Measurements from ENCODE around the gene CLK3.
"Not testable (repeated sequence)": the region's sequence is repeated elsewhere in the genome, so short reads cannot be mapped to it uniquely, and the experiment has no call there.

CLK3 gene

DNA sequence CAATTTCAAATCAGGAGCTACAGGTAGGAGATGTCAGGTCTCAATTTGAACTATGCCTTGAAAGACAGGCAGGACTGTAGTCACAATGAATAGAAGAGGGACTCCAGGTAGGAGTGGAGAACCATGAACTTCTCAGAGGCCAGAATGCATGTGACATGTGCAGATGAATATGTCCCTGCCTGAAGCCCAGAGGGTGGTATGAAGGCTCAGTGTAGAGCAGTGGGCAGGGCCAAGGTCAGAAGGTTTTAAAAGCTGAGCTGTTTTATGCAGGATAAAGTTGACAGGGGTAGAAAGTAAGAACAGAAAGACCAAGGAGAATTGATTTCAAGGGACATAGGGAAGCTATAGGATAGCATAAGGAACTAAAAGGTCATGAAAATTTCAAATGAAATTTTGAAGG, 30.8 kb downstream of the CLK3 start:
- no peak for DNase-seq

DNA sequence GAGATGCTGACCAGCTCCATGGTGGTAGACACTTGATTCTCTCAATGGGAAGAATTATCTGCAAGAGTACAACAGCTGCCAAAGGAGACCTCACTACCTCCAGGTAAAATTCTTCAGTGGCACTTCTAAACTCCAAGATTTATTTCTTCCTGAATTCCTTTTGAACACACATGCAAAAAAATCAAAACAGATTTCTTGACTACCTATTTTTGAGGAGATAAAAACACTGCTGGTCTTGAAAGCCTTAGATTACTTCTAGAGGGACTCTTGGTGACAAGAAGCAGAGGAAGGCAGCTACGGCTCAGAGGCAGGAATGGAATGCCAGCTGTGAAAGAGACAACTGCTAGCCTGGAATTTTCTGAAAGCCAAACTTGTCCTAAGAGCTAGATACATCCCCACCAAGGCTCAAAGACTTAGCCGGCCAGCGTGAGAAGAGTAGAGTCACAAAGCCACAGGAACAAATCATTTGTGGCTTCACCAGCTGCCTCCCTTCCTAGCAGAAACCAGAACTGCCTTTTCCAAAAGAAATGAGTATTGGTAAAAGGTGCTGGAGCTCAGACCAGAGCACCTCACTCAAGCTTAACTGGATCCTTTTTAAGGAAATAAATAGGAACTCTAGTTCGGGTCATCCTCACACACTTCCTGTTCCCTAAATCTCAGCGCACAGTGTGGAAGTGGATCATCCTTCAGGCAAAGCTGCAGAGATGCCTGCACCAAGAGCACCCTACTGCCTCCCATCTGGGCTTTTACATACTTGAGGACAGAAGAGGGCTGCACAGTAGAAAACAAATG, 32.6 kb downstream of the CLK3 start:
- DNase-seq: no peak

- no peak for DNase-seq
These were observed 35.7 kb downstream of the CLK3 start for GRCh38 chr15:74651242-74651741.

- DNase-seq: peak; percentile 89
These were observed 37.9 kb downstream of the CLK3 start for GRCh38 chr15:74653426-74654102.

DNA sequence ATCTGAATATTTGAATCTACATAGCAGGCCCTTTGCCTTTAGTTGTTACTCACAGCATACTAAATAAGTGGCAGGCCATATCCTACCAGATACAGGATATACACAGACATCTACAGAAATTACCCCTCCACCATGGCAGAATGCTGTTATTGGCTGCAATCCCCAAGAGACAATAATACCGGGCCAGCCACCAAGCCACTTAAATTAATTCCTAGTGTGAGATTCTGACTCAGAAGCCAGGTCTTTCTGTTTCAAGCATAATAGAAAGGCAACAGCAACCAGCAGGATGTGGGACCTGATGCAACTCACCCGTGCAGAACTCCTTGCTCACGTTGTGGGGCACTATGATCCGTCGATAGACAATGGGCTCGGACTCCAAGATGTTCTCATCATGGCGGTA, 39.8 kb downstream of the CLK3 start:
- no peak for DNase-seq

DNA sequence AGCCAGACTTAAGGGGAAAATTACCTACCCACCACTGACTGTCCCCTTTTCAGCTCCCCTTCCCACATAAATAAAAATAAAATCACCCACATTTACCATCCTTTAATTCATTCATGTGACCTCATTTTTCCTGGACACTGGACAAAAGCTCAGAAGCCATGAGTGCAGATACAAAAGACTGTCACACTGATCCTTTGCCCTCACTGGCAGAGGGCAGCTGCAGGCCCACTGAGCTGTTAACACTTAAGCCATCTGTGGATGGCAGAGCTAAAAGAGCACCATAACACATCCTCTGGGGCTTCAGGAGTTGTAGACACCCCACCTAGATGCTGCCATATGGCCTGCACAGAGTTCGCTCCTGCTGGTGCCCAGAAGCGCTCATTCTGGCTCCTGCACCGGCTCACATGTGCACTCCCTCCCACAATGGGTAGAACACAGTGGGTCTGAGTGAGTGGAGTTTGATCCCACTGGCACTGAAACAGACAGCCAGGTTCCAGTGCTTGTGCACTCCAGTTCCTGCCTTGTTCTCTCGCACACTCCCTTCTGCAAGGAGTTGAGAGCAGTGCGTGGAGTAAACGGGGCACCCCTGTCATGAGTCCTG, 41.4 kb downstream of the CLK3 start:
- no peak for DNase-seq

DNA sequence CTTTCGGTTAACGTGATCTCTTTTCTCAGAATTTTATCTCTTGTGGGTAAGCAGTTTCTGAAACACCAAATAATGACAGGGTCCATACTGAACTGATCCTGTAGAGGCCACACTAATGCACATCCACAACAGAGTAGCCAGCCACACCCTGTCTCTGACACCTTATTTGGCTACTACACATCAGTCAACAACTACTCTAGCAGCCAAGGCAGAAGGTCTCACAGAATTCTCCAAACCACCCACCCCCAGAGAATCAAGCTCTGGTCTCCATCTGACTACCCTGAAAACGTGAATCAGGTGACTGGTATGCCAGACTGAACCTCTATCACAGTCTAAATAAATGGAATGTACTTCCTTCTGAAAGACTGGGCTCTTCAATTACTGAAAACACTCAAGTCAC, 42.2 kb downstream of the CLK3 start:
- DNase-seq: peak; percentile 11

- not testable (repeated sequence) for DNase-seq
These were observed 45.6 kb downstream of the CLK3 start for GRCh38 chr15:74661280-74661679.

- no peak for DNase-seq
These were observed 46.6 kb downstream of the CLK3 start for GRCh38 chr15:74662064-74662860.

- no peak for DNase-seq
These were observed 47.8 kb downstream of the CLK3 start for GRCh38 chr15:74663303-74664027.

- DNase-seq: no peak
These were observed 48.5 kb downstream of the CLK3 start for GRCh38 chr15:74664028-74664616.

- no peak for DNase-seq
These were observed 49.0 kb downstream of the CLK3 start for GRCh38 chr15:74664670-74665069.

GRCh38 chr15:74667975-74668374, 52.3 kb downstream of the CLK3 start:
- no peak for DNase-seq

DNA sequence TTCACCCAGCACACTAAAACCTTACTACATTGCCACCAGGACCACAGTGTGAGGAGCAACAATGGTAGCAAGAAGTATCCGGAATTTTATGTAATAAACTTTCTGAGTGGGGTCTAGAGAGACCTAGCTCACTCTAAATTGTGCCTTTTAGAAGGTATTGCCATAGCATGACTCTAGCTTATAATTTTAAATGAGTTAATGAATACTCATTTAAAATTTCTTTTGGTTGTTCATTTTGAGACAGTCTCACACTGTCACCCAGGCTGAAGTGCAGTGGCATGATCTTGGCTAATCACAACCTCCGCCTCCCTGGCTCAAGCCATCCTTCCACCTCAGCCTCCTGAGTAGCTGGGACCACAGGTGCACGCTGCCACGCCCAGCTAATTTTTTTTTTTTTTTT, 54.0 kb downstream of the CLK3 start:
- DNase-seq: no peak

DNA sequence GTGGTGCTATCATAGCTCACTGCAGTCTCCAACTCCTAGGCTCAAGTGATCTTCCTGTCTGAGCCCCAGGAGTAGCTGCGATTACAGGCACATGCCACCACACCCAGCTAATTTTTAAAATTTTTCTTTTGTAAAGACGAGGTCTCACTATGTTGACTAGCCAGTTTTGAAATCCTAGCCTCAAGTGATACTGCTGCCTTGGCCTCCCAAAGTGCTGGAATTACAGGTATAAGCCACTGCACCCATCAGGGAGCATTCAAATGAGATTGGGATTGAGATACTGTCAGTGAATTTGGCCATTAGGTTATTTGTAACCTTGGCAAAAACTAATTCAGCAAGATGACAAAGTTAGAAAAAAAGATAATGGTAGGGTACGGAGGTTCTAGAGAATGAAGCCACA, 58.5 kb downstream of the CLK3 start:
- DNase-seq: no peak

- no peak for DNase-seq
These were observed 61.2 kb downstream of the CLK3 start for GRCh38 chr15:74676801-74677200.

Data from OCI-M1 (cell line).